Hypothalamus (tissue), 51 donors: ENCODE measurements around the gene ADAMTSL3.
"Not testable (repeated sequence)": the region's sequence is repeated elsewhere in the genome, so short reads cannot be mapped to it uniquely, and the experiment has no call there.

Experiments used
- DNase-seq, 51 donors: peaks; one replicate each; lab custom pipeline; 2025; lab: John Stamatoyannopoulos, UW

Gene ADAMTSL3

DNA sequence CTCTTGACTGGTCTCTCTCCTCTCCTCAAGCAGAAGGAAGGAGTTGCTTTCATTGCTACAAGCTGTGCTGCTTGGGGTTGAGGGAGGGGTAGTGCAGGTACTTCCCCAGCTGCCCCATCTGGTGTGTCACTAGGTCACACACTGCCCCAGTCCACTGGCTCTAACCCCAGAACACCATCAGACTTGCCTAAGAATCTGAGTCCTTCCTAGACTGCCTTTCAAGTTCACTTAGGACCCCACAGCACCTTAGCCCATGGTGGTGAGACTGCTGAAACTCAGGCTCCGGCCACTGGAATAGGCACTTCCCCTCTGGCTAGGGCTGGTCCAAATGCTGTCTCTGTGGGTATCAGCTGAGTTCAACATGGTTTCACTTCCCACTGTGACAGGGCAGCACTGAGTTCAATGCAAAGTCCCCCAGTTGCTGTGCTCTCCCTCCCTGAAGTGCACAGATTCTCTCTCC lies 301.9 kb downstream of the ADAMTSL3 start:
- no peak for DNase-seq

DNA sequence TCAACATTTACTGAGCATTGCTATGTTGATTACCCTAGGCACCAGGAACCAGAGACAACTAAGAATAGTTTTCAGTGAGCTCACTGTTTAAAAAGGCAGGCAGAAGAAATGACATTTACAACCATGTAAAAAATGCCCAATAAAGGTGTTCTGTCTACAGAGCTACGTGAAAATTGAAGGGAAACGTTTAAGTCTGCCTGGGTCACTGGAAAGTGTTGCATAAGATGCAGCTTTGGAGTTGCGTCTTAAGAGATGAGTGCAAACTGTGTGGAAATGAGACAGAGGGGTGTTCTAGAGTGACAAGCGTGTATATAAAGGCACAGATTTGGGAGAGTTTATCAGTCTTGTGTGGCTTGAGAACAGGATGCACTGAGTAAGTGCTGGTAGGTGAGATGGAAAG lies 303.0 kb downstream of the ADAMTSL3 start:
- no peak for DNase-seq

DNA sequence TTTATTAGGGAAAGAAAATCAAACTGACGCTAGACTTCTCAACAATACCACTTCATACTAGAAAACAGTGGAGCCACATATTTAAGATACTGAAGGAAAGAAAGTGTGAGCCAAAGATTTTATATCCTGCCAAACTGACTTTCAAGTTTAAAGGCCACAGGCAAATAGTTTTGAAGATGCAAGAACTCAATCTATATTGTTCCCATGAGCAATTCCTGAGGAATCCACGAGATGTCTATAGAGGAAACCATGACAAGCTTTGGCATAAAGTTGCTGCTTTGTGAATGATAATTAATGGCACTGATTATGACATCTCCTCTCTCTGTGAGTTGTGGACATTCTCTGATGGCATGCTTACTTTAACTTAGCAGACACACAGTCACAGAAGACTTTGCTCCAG lies 305.6 kb downstream of the ADAMTSL3 start:
- DNase-seq, result no peak

DNA sequence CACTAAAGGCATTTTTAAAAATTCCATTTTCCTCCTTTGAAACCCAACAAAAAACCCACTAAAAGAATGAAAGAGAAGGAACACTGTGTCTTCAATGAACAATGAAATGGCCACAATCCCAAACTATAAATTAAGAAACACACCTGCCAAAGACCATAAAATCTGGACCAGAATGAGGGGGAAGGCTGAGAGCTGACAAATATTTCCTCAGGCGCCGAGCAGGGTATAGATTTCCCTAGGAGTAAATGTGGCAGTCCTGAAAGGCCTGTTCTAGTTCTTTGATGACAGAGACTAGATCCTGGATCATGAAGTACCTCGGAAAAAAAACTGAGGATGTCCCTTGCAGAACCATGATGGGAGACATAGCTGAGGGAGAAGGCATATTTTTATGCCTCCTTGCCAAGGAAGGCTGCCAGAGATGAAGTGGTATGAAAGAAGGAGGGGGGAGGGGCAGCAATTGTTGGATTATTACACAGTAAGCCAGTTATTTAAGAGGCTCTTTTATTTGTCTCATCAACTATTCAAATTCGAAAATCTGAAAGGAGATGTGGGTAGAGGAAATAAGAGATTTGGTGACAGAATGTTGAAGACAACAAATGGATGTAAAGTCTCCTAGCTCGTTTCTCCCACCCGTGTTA lies 306.4 kb downstream of the ADAMTSL3 start:
- no peak for DNase-seq

DNA sequence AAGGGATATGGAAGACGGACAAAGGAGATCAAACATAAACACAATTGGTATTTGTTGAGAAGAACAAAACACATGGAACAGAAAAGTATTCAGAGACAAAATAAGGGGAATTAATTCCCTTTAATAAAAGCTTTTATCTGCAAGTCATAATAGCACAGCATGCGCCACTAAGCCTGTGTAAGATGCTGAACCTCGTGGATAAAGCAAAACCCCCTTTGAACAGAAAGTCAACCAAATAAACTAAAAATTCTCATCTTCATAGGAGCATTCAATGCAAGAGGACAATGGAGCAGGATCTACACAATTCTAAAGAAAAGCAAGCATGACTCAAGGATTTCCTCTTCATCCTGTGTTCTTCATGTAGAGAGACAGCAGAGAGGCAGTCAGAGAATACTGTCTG lies 307.4 kb downstream of the ADAMTSL3 start:
- no peak for DNase-seq

DNA sequence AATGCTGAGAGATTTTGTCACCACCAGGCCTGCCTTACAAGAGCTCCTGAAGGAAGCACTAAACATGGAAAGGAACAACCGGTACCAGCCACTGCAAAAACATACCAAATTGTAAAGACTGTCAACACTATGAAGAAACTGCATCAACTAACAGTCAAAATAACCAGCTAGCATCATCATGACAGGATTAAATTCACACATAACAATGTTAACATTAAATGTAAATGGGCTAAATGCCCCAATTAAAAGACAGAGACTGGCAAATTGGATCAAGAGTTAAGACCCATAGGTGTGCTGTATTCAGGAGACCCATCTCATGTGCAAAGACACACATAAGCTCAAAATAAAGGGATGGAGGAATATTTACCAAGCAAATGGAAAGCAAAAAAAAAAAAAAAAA lies 311.0 kb downstream of the ADAMTSL3 start:
- DNase-seq, result not testable (repeated sequence)

DNA sequence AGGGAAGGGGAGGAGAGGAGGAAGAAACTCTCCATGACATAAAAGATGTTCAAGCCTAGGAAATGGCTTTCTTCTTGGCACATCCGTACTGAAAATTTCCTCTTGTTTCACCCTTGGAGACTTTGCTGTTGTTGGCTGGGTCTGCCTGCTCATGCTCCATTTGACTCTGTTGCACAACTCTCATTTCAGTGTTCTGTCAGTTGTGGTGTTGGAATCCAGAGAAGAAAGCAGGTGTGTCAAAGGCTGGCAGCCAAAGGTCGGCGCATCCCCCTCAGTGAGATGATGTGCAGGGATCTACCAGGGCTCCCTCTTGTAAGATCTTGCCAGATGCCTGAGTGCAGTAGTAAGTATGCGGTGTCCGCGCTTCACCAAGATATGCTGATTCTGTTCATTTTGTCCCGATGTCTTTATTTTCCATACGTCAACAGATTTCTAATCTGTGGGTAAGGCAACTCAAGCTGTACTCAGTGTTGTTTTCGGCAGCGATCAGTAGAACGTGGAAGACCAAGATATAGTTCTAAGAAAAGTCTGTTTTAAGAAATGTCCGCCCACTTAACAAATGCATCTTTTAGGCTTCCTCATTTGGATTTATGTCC lies 316.5 kb downstream of the ADAMTSL3 start:
- no peak for DNase-seq

DNA sequence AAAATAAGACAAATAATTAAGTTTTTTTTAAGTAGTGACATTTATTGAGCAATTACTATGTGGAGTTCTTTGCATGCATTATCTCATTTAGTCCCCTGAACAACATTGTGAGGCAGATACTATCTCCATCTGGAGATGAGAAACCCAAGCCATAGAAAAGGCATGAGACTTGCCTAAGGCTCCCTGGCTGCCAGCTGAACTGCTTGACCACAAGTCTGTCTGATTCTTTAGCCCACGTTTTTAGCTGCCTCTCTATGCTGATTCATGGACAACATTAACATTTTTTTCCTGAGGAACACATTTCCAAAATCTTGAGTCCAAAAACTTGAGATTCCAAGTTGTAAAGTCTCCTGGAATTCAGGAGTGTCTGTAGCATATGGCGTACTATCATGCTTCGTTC lies 318.1 kb downstream of the ADAMTSL3 start:
- no peak for DNase-seq

DNA sequence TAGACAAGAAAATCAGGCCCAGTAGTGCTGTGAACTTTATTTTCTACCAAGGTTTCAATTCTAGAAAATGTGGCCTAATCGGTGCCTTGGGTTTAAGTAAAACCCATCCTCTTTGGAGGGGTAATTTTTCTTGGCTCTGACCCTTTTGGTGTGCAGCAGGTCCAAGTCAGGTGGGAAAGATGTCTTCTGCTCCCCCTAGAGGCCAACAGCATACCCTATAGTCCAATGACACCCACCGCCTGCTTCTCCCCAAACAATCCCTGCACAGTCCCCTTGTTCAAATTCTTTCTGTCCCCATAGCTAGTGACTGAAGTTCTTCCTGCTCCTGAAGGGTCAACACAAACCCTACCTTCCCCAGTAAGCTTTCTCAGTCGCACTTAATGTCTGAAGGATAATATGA lies 319.9 kb downstream of the ADAMTSL3 start:
- no peak for DNase-seq

DNA sequence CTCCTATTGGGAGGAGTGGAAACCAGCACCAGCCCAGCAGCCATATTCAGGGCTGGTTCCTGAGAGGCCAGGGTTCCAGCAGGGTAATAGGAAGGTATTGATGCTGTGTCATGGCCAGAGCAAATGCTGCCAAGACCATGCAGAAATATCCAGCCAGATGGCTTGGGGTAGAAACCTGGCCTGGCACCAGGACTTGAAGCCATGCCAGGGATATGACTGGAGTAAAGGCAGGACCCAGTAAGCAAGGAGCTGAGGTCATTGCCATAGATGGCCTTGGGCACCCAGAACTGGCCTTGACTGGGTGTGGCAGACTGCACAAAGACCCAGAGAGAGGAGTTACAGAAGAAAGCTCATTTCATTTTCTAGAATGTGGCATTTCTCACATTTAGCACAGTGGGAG lies 324.1 kb downstream of the ADAMTSL3 start:
- DNase-seq, result no peak

DNA sequence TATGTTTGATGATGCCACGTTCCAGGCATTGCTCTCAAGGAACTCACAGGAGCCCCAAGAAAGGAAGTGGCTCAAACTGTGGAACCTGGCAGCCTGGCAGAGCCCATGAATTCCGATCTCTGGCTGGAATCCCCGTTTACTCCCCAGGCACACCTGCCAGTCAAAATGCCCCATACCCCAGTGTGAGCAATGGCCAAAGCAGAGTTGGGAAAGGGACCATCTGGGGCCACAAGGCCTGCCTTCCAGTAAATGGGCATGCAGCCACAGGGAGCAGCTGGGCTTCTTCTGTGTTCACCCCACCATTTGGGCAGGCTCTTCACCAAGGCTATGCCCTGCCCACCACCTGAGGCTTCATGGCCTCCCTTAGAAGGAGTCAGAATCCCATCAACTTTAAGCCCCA lies 324.7 kb downstream of the ADAMTSL3 start:
- DNase-seq, result no peak

DNA sequence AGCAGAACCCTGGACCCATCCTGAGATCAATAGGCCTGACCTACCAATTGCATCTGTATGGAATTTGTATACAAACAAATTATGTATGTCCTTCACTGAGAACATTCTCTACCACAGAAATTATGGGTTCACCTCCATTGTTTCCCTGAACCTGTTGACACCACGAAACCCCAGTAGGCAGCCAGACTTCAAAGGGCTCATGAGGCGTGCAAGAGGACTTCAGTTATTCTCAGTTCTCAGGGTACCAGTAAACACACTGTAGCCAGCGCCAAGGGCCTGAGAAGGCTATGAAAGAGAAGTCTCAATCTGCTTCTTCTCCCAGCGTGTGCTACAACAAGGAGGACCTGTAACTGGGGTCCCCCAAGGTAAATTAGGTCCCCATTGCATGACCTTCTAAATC lies 326.7 kb downstream of the ADAMTSL3 start:
- DNase-seq, result no peak

DNA sequence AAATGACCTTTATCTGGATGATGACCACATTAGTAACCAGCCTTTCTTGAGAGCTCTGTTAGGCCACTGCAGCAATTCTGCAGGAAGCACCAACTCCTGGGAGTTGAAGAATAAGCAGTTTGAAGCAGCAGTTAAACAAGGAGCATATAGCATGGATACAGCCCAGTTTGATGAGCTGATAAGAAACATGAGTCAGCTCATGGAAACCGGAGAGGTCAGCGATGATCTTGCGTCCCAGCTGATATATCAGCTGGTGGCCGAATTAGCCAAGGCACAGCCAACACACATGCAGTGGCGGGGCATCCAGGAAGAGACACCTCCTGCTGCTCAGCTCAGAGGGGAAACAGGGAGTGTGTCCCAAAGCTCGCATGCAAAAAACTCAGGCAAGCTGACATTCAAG lies 328.8 kb downstream of the ADAMTSL3 start:
- no peak for DNase-seq

DNA sequence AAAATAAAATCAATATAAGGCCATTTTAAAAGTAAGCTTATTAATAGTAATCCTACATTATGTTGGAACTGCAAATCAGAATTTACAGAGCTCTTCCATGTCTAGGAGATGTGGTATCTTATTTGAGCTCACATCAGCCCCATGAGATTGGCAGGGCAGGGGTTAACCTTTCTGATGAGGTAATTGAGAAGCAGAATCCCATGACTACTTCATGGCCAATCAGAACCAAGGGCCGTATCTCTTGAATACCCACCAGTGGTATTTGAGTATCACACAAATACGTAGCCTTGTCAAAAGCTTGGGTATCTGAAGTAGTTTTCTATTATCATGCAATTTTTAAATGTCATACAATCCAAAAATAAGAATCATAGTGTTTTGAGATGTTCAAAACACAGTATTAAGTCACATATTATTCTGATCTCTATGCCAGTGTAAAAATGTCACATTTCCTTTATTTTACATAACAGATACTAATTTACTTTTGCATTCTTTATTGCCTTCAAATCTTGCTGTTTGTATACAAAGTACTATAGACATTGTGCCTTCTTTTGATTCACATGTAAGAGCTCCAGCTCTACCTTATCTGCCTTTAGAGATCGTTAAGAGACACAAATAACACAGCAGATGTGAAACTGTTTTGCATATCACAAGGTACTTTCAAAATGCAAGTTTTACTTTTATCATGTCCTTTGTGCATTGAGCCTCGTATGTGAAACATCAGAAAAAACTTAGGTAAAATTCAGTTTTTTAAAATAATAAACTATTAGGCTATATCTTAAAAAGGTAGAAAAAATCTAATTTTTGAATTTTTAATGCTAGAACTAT lies 329.9 kb downstream of the ADAMTSL3 start:
- no peak for DNase-seq

DNA sequence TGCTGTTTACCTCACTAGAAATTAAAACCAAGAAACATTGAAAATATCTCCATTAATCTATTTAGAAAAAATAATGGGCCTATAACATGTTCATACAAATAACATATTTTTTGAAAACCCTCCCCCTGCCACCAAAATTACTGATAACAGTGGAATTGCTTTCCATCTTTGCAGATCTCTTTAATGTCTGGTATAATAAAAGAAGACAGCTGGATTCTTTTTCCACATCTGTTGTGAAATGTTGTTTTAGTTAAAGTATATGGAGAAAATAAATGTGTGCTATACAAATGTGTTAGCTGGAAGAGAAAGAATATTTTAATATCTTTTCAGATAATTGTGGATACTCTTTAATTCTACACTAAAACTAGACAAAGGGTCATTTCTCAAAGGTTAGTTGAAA lies 330.7 kb downstream of the ADAMTSL3 start:
- no peak for DNase-seq

DNA sequence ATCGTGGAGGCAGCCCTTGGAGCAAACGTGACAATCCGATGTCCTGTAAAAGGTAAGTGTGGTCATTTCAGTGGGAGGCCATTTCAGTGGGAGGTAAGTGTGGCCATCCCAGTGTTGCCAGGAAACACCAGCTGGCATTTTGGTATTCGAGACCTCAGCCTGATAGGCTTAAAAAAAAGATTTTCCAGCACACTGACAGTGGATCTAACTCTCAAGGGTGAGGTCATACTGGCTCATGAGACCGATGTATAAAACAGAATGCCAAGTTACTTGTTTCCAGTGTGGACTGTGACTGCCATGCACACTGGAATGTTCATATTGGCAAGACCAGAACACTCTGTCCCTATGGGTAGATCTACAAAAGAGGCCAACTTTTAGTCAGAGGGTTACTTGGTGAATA lies 337.2 kb downstream of the ADAMTSL3 start:
- no peak for DNase-seq

DNA sequence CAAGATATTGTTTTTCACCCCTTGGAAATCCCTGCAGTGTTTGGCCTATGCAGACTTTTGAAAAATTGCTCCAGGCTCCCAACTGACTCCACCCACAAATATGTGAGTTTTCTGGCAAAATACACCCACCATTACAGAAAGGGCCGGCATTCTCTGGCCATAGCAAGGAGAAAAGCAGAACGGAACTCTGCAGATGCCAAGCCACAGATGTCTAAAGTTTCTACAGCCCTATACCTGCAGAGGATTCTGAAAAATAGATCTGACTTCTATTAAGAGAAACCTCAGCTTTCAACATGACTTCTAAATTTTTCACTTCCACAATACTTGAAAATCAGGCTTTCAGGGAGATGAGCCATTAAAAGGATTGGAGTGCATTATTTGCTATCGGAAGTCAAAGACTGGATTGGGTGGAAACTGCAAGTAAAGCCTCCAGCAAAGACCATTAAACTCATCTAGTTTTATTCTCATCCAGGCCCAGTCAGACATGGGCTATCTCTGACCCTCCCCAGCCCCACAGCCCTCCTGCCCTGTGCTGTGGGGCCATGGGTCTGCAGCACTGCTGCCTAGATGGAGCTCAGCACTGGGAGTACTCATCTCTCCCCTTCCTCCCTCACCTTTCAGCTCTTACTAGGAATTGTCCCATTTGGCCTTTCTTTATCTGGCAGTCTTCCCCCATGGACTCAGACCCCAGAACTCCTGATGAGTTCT lies 338.6 kb downstream of the ADAMTSL3 start:
- DNase-seq, result no peak

DNA sequence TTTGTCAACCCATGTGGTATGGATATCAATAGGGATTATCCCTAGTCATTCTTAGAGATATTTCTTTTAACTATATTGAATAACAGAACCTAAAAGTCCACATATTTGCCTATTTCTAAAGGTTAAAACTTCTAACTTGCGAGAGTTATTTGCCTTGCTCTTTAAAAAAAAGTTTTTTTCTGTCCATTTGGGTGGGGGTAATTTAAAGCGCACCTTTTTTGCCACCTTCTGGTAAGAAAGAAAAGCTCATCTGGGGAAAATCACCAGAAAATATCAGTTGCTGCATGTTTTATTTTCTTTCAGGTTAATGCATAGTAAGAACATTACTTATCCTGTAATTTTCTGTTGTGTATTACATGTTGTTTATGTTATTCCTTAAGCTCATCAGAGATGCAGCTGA lies 339.7 kb downstream of the ADAMTSL3 start:
- no peak for DNase-seq

DNA sequence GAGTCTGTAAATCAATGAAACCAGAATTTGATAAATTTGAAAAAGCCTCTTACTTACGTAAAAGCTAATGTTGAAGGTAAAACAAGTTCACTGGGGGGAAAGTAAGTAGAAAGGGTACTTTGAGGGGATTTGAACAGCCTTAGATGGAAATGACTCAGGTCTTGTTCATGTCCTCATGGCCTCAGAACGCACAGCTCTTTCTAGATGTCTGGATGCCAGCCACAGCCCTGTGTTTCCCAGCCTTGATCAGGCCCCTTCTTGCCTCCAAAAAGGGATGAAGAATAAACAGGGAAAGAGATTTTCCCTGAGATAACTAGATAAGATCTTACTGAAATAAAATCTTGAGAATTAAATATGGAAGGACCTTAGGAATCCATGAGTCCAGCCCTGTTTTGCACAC lies 344.6 kb downstream of the ADAMTSL3 start:
- no peak for DNase-seq

DNA sequence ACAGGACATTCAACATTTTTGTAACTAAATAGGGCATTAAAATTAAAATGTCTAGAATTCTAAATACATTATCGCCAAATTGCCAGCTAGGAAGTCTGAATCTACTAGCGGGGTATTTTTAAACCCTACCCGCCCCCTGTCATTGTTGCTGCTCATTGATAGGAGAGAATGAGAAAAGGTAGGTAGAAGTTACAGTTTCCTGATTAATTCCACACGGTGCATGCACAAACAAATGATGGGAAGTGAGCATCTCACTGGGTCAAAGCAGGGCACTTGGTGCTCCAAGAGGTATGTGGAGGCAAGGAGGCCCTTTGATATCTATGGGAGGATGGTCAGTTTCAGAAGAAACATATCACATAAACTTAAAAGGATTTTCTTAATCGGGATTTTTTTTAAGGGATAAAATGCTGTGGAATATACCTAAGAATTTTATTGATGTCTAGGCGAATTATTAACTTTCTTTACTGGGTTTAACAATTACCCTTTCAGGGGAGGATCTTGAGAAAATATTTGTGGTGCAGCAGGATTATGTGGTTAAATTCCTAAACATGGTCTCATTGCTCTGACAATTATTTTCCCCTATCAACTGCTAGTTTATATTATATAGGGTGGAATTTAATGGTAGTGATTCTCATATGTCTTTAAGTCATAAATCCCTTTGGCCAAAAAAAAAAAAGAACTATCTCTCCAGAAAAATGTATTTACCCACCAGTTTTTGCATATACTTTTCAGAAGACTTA lies 345.6 kb downstream of the ADAMTSL3 start:
- no peak for DNase-seq

DNA sequence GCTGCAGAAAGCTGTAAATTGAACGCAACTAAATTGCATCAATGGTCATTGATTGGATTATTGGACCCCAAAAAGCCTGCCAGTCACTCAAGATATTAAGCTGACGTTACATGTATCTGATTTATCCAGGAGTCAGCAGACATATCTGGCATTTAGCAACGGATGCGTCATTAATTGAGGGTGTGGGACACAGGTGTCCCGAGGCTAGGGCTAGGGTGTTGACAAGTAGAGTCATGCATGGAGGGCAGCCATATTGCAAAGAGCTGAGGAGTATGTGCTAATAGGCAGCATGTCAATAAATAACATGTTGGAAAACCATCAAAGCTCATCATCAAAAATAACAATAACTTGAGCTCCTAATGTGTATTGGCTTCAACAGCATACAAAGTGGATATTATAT lies 347.1 kb downstream of the ADAMTSL3 start:
- DNase-seq, result no peak
